GM06990 (cell line): Measurements from ENCODE around the gene TPRA1.

Source experiments
- DNase-seq: peaks from one replicate; pipeline ENCODE4 v3.0.0-alpha.2; 2011; ENCODE audit not compliant: insufficient read length; ENCODE audit errors: extremely low read depth
- H3K27me3 ChIP-seq: replicated peaks from 2 replicates; pipeline ENCODE4 v1.6.0; 2011; ENCODE audit warnings: low read length; ENCODE audit not compliant: control insufficient read depth, insufficient read depth
- H3K36me3 ChIP-seq: 2 replicates; pipeline ENCODE4 v1.5.1; 2011; ENCODE audit warnings: low read length; ENCODE audit not compliant: control insufficient read depth, insufficient read depth
- H3K4me3 ChIP-seq: replicated peaks from 2 replicates; pipeline ENCODE4 v1.5.1; 2011; ENCODE audit warnings: low read depth, mild to moderate bottlenecking, control low read depth, low read length
- CTCF ChIP-seq: IDR thresholded peaks from 2 replicates; pipeline ENCODE4 v1.5.1; 2011; ENCODE audit warnings: low read length, control low read depth, mild to moderate bottlenecking, inconsistent platforms; ENCODE audit not compliant: insufficient read depth, poor library complexity, severe bottlenecking

TPRA1 gene

GRCh38 chr3:127628426-127628787, 37.9 kb upstream of the TPRA1 start:
- peaks cover 7% of the 10 kb centered on the region for H3K27me3 ChIP-seq
- DNase-seq = no peak
- no peaks in the 10 kb centered on the region for H3K36me3 ChIP-seq
- H3K4me3 ChIP-seq = no peak overlapping the region
- TF ChIP-seq CTCF = no peak

DNA sequence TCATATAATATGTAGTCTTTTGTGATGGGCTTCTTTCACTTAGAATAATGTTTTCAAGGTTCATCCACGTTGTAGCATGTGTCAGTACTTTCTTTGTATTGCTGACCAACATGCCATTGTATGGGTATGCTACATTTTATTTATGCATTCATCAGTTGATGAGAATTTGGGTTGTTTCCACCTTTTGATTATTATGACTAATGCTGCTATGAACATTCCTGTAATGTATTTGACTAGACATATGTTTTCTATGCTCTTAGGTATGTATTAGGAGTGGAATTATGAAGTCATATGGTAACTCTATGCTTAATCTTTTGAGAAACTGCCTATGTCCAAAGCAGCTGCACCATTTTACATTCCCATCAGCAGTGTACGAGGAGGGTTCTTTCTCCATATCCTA, 35.3 kb upstream of the TPRA1 start:
- no peak for DNase-seq
- Histone ChIP-seq H3K27me3 (peaks cover 6% of the 10 kb centered on the region), H3K4me3 (no peak overlapping the region), H3K36me3 (peaks cover 11% of the 10 kb centered on the region)
- TF ChIP-seq CTCF = no peak

GRCh38 chr3:127624063-127624462, 33.5 kb upstream of the TPRA1 start:
- Histone ChIP-seq H3K36me3 (peaks cover 17% of the 10 kb centered on the region), H3K27me3 (peaks cover 5% of the 10 kb centered on the region), H3K4me3 (no peak overlapping the region)
- no peak for DNase-seq
- TF ChIP-seq CTCF = no peak

- H3K36me3 ChIP-seq = peaks cover 22% of the 10 kb centered on the region
- no peak for TF ChIP-seq CTCF
- DNase-seq = no peak
- H3K4me3 ChIP-seq = no peak overlapping the region
- no peaks in the 10 kb centered on the region; the same call in 1 of the 2 replicates for H3K27me3 ChIP-seq
Measured at GRCh38 chr3:127622772-127623576, 32.4 kb upstream of the TPRA1 start.

- no peak for TF ChIP-seq CTCF
- Histone ChIP-seq H3K27me3 (no peaks in the 10 kb centered on the region), H3K36me3 (peaks cover 30% of the 10 kb centered on the region), H3K4me3 (no peak overlapping the region)
- DNase-seq = no peak
Measured at GRCh38 chr3:127622031-127622430, 31.5 kb upstream of the TPRA1 start.
